A549 (cell line): ENCODE results near the gene UBIAD1.

Experiments
- EP300 ChIP-seq, 2 experiments: fragments of >200 bp; sonication (Bioruptor Twin); formaldehyde crosslinking; IDR thresholded peaks; 2 replicates in 1 of 2; 3 replicates in 1 of 2; pipeline ENCODE4 v1.6.1; 2016 to 2017
- HDAC2 ChIP-seq: fragments of 200-600 bp; sonication (generic); IDR thresholded peaks from 2 replicates; pipeline ENCODE4 v1.6.1; 2016
- JUN ChIP-seq, 2 experiments: fragments of >200 bp; sonication (Bioruptor Twin); formaldehyde crosslinking; IDR thresholded peaks; 2 replicates in 1 of 2; 3 replicates in 1 of 2; pipeline ENCODE4 v1.6.1; 2016 to 2017
- RCOR1 ChIP-seq: fragments of 150-350 bp; IDR thresholded peaks from 2 replicates; pipeline ENCODE4 v1.6.1; 2014; ENCODE audit warnings: antibody characterized with exemption, low read length, low read depth
- REST ChIP-seq: fragments of 200-600 bp; sonication (generic); IDR thresholded peaks from 2 replicates; pipeline ENCODE4 v1.6.1; 2016; ENCODE audit warnings: antibody characterized with exemption, mild to moderate bottlenecking, moderate library complexity
- RFX5 ChIP-seq: fragments of 450-650 bp; IDR thresholded peaks from 2 replicates; pipeline ENCODE4 v1.7.1; 2014; ENCODE audit warnings: antibody characterized with exemption, mild to moderate bottlenecking, moderate library complexity
- RNF2 ChIP-seq: fragments of 200-600 bp; sonication (generic); IDR thresholded peaks from 2 replicates; pipeline ENCODE4 v1.6.1; 2016; ENCODE audit warnings: low read depth, mild to moderate bottlenecking, antibody characterized with exemption, moderate library complexity, borderline replicate concordance
- SMC3 ChIP-seq: fragments of >200 bp; sonication (Bioruptor Twin); formaldehyde crosslinking; IDR thresholded peaks from 3 replicates; pipeline ENCODE4 v1.6.1; 2018; ENCODE audit warnings: inconsistent platforms
- USF2 ChIP-seq: fragments of 450-650 bp; IDR thresholded peaks from 2 replicates; pipeline ENCODE4 v1.6.1; 2014; ENCODE audit warnings: antibody characterized with exemption
- ZSCAN20 ChIP-seq: fragments of 250-450 bp; sonication (Bioruptor Pico); IDR thresholded peaks from 2 replicates; pipeline ENCODE4 v1.8.0; 2022; ENCODE audit warnings: mild to moderate bottlenecking, moderate library complexity
- TF ChIP-seq, protein P1 (sequence below): fragments of >200 bp; sonication (Bioruptor Twin); formaldehyde crosslinking; IDR thresholded peaks from 3 replicates; pipeline ENCODE4 v1.5.1; 2016
- TF ChIP-seq, protein P2 (sequence below): fragments of >200 bp; sonication (Bioruptor Twin); formaldehyde crosslinking; IDR thresholded peaks from 3 replicates; pipeline ENCODE4 v1.6.1; 2016
- TF ChIP-seq, protein P3 (sequence below): IDR thresholded peaks from 2 replicates; pipeline ENCODE4 v1.6.1; 2012

- no peak for TF ChIP-seq JUN (IDR thresholded peaks at IDR 0.05)
- no peak for TF ChIP-seq EP300 (IDR thresholded peaks at IDR 0.05)
- no peak for TF ChIP-seq RNF2
- TF ChIP-seq, protein P1, sequence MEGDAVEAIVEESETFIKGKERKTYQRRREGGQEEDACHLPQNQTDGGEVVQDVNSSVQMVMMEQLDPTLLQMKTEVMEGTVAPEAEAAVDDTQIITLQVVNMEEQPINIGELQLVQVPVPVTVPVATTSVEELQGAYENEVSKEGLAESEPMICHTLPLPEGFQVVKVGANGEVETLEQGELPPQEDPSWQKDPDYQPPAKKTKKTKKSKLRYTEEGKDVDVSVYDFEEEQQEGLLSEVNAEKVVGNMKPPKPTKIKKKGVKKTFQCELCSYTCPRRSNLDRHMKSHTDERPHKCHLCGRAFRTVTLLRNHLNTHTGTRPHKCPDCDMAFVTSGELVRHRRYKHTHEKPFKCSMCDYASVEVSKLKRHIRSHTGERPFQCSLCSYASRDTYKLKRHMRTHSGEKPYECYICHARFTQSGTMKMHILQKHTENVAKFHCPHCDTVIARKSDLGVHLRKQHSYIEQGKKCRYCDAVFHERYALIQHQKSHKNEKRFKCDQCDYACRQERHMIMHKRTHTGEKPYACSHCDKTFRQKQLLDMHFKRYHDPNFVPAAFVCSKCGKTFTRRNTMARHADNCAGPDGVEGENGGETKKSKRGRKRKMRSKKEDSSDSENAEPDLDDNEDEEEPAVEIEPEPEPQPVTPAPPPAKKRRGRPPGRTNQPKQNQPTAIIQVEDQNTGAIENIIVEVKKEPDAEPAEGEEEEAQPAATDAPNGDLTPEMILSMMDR = no peak
- no peak for TF ChIP-seq REST
- no peak for TF ChIP-seq HDAC2
- no peak for TF ChIP-seq RCOR1
- TF ChIP-seq RFX5 = no peak
- TF ChIP-seq USF2 = no peak
- TF ChIP-seq, protein P2, sequence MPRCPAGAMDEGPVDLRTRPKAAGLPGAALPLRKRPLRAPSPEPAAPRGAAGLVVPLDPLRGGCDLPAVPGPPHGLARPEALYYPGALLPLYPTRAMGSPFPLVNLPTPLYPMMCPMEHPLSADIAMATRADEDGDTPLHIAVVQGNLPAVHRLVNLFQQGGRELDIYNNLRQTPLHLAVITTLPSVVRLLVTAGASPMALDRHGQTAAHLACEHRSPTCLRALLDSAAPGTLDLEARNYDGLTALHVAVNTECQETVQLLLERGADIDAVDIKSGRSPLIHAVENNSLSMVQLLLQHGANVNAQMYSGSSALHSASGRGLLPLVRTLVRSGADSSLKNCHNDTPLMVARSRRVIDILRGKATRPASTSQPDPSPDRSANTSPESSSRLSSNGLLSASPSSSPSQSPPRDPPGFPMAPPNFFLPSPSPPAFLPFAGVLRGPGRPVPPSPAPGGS = no peak
- no peak for TF ChIP-seq ZSCAN20 (CRISPR knock-in tag)
- TF ChIP-seq, protein P3, sequence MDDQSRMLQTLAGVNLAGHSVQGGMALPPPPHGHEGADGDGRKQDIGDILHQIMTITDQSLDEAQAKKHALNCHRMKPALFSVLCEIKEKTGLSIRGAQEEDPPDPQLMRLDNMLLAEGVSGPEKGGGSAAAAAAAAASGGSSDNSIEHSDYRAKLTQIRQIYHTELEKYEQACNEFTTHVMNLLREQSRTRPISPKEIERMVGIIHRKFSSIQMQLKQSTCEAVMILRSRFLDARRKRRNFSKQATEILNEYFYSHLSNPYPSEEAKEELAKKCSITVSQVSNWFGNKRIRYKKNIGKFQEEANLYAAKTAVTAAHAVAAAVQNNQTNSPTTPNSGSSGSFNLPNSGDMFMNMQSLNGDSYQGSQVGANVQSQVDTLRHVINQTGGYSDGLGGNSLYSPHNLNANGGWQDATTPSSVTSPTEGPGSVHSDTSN = no peak
- TF ChIP-seq SMC3 = no peak
These were observed 19.8 kb upstream of the UBIAD1 start for GRCh38 chr1:11253226-11253625.
